HepG2 (cell line): Measurements from ENCODE around the gene MEAF6. TPM values are rescaled to one million over a fixed set of nuclear protein-coding genes. Genes with fewer than 3 reads are reported as not detected.

Source experiments
- BORCS8-MEF2B ChIP-seq: sonication (generic); formaldehyde crosslinking; IDR thresholded peaks from 2 replicates; pipeline ENCODE4 v1.8.0; 2022; ENCODE audit warnings: mild to moderate bottlenecking, missing genetic modification reagents
- CBX1 ChIP-seq: IDR thresholded peaks from one replicate; pipeline ENCODE4 v1.6.1; 2016; ENCODE audit warnings: antibody characterized with exemption, low read depth
- GATAD2A ChIP-seq: IDR thresholded peaks from 2 replicates; pipeline ENCODE4 v1.6.1; 2016
- KDM2A ChIP-seq: sonication (generic); formaldehyde crosslinking; IDR thresholded peaks from 2 replicates; pipeline ENCODE4 v1.4.0; 2020; ENCODE audit warnings: low read depth, missing genetic modification reagents, borderline replicate concordance
- KLF11 ChIP-seq: IDR thresholded peaks from 2 replicates; pipeline ENCODE4 v1.6.1; 2016; ENCODE audit warnings: missing compliant biosample characterization
- MAF1 ChIP-seq: sonication (generic); formaldehyde crosslinking; IDR thresholded peaks from 2 replicates; pipeline ENCODE4 v1.5.0; 2020; ENCODE audit warnings: missing genetic modification reagents, borderline replicate concordance
- NBN ChIP-seq: fragments of 450-650 bp; conservative IDR thresholded peaks from 2 replicates; pipeline ENCODE4 v1.6.1; 2017
- NKX3-1 ChIP-seq: sonication (generic); formaldehyde crosslinking; IDR thresholded peaks from 2 replicates; pipeline ENCODE4 v1.5.0; 2020; ENCODE audit warnings: missing genetic modification reagents
- NR1H2 ChIP-seq: sonication (generic); formaldehyde crosslinking; IDR thresholded peaks from 2 replicates; pipeline ENCODE4 v1.8.1; 2022; ENCODE audit warnings: low read depth, missing genetic modification reagents, borderline replicate concordance
- RBFOX2 ChIP-seq: fragments of 200-400 bp; formaldehyde crosslinking; IDR thresholded peaks from 2 replicates; pipeline ENCODE4 v1.6.1; 2017; ENCODE audit warnings: low read depth, mild to moderate bottlenecking, low read length
- SMC3 ChIP-seq: IDR thresholded peaks from 2 replicates; pipeline ENCODE4 v1.6.1; 2011; ENCODE audit warnings: low read length, improper control_type of control experiment
- XRCC5 ChIP-seq: fragments of 200-400 bp; formaldehyde crosslinking; optimal IDR thresholded peaks from 2 replicates; pipeline ENCODE3; 2017; ENCODE audit warnings: mild to moderate bottlenecking, low read length
- ZFP36L1 ChIP-seq: sonication (generic); formaldehyde crosslinking; IDR thresholded peaks from 2 replicates; pipeline ENCODE4 v1.8.0; 2022; ENCODE audit warnings: mild to moderate bottlenecking, missing genetic modification reagents, moderate library complexity
- ZMAT3 ChIP-seq: sonication (generic); formaldehyde crosslinking; conservative IDR thresholded peaks from 2 replicates; pipeline ENCODE4 v1.7.0; 2021; ENCODE audit warnings: missing genetic modification reagents
- ZNF17 ChIP-seq: sonication (generic); formaldehyde crosslinking; IDR thresholded peaks from 2 replicates; pipeline ENCODE4 v1.5.0; 2020; ENCODE audit warnings: mild to moderate bottlenecking, missing genetic modification reagents
- ZNF180 ChIP-seq: sonication (generic); formaldehyde crosslinking; IDR thresholded peaks from 2 replicates; pipeline ENCODE4 v1.4.0; 2020; ENCODE audit warnings: low read depth, missing genetic modification reagents, borderline replicate concordance
- ZNF350 ChIP-seq: sonication (generic); formaldehyde crosslinking; IDR thresholded peaks from 2 replicates; pipeline ENCODE4 v1.4.0; 2020; ENCODE audit warnings: mild to moderate bottlenecking, low read depth, missing genetic modification reagents, borderline replicate concordance
- ZNF484 ChIP-seq: sonication (generic); formaldehyde crosslinking; IDR thresholded peaks from 2 replicates; pipeline ENCODE4 v1.5.1; 2020; ENCODE audit warnings: mild to moderate bottlenecking, low read depth, missing genetic modification reagents, borderline replicate concordance
- ZNF75D ChIP-seq: sonication (generic); formaldehyde crosslinking; IDR thresholded peaks from 2 replicates; pipeline ENCODE4 v1.8.1; 2023; ENCODE audit warnings: missing genetic modification reagents, mild to moderate bottlenecking, borderline replicate concordance
- ZNF83 ChIP-seq: sonication (generic); formaldehyde crosslinking; IDR thresholded peaks from 2 replicates; pipeline ENCODE4 v1.4.0; 2020; ENCODE audit warnings: missing genetic modification reagents, mild to moderate bottlenecking, borderline replicate concordance
- polyA plus RNA-seq, 8 experiments: library from polyadenylated mRNA; depleted of rRNA in 3 of 8; stranded (reverse) in 7 of 8; unstranded in 1 of 8; fragments of >200 nt; fragmentation: Illumina TruSeq in 4 of 8; extraction: Trizol in 4 of 8; gene quantifications; 2 replicates each; pipeline versions ENCODE4 v1.2.1 to v1.2.3, GENCODE V29; 2011 to 2016; ENCODE audit warnings: low read depth in 4 of 8, missing spikeins in 1 of 8, mixed read lengths in 1 of 8; ENCODE audit not compliant: insufficient read depth in 1 of 8
- total RNA-seq, 5 experiments: library from RNA; depleted of rRNA; stranded (reverse); fragments of >200 nt; fragmentation: Illumina TruSeq; extraction: Trizol; gene quantifications; 2 replicates each; pipeline ENCODE4 v1.2.3, GENCODE V29; 2016; ENCODE audit warnings: low read depth in 1 of 5
- TF ChIP-seq, protein P1 (sequence below): sonication (generic); formaldehyde crosslinking; IDR thresholded peaks from 2 replicates; pipeline ENCODE4 v1.4.0; 2020; ENCODE audit warnings: missing genetic modification reagents, borderline replicate concordance
- TF ChIP-seq, protein P2 (sequence below): sonication (generic); formaldehyde crosslinking; IDR thresholded peaks from 2 replicates; pipeline ENCODE4 v1.8.1; 2022; ENCODE audit warnings: mild to moderate bottlenecking, missing genetic modification reagents
- TF ChIP-seq, protein P3 (sequence below): sonication (generic); formaldehyde crosslinking; IDR thresholded peaks from 2 replicates; pipeline ENCODE4 v1.4.0; 2020; ENCODE audit warnings: mild to moderate bottlenecking, missing genetic modification reagents
- TF ChIP-seq, protein P4 (sequence below): sonication (generic); formaldehyde crosslinking; IDR thresholded peaks from 2 replicates; pipeline ENCODE4 v1.5.0; 2020; ENCODE audit warnings: missing genetic modification reagents
- TF ChIP-seq, protein P5 (sequence below): sonication (generic); formaldehyde crosslinking; IDR thresholded peaks from 2 replicates; pipeline ENCODE4 v1.4.0; 2020; ENCODE audit warnings: mild to moderate bottlenecking, missing genetic modification reagents

MEAF6 gene
- total and polyA plus RNA-seq, 2 of the 13 experiments (the other 11 are each of a cell fraction or from before 2014, with no cell fraction given) = 29.5 to 45.6 TPM

DNA sequence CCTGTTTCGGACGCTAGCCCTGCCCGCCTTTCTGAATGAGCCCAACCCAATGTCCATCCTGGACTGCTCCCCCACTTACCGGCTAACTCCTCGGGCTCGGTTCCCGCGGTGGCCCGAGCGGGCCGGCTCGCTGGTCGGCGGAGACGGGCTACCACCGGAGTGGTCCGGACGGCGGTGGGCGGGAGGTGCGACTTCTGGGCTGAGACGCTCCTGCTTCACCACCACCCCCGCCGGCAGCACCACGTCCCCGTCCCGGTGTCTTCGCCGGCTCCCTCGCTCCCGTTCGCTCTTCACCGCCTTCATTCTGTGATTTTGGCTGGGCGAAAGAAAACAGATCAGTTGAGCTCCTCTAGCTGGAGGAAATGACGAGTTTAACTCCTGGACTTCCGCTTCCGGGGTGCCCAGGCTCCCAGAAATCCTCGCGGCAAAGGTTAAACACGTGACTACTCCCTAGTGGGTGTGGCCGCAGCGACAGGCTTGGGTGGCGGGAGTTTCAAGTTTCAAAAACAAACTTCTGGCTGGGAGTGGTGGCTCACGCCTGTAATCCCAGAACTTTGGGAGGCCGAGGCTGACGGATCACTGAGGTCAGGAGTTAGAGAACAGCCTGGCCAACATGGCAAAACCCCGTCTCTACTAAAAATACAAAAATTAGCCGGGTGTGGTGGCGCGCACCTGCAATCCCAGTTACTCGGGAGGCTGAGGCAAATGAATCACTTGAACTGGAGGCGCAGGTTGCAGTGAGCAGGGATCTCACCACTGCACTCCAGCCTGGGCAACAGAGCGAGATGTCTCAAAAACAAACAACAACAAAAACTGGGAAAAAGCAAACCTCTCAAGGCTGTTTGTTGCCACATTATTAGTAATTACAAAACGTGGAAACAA, 39.6 kb upstream of the MEAF6 start, which contains the start of gene SNIP1 (continued):
- TF ChIP-seq XRCC5 (no peak), GATAD2A (CRISPR knock-in tag) (no peak), NBN (no peak), MAF1 (CRISPR knock-in tag) (0 out of 2 replicates have a peak, but pooled peaks have one; percentile 31), ZNF350 (CRISPR knock-in tag) (peak; percentile 48; the same call in 1 of the 2 replicates), CBX1 (no peak), ZNF17 (no peak), RBFOX2 (peak; percentile 76), ZNF484 (CRISPR knock-in tag) (no peak), BORCS8-MEF2B (peak; percentile 75; the same call in 1 of the 2 replicates), ZMAT3 (no peak), ZNF180 (CRISPR knock-in tag) (no peak), ZFP36L1 (peak; percentile 93), KLF11 (peak; percentile 78; the same call in 1 of the 2 replicates), NR1H2 (CRISPR knock-in tag) (no peak), ZNF75D (no peak), ZNF83 (CRISPR knock-in tag) (no peak), NKX3-1 (CRISPR knock-in tag) (peak; percentile 84), KDM2A (CRISPR knock-in tag) (peak; percentile 64; the same call in 1 of the 2 replicates), SMC3 (no peak)
- TF ChIP-seq, protein P1, sequence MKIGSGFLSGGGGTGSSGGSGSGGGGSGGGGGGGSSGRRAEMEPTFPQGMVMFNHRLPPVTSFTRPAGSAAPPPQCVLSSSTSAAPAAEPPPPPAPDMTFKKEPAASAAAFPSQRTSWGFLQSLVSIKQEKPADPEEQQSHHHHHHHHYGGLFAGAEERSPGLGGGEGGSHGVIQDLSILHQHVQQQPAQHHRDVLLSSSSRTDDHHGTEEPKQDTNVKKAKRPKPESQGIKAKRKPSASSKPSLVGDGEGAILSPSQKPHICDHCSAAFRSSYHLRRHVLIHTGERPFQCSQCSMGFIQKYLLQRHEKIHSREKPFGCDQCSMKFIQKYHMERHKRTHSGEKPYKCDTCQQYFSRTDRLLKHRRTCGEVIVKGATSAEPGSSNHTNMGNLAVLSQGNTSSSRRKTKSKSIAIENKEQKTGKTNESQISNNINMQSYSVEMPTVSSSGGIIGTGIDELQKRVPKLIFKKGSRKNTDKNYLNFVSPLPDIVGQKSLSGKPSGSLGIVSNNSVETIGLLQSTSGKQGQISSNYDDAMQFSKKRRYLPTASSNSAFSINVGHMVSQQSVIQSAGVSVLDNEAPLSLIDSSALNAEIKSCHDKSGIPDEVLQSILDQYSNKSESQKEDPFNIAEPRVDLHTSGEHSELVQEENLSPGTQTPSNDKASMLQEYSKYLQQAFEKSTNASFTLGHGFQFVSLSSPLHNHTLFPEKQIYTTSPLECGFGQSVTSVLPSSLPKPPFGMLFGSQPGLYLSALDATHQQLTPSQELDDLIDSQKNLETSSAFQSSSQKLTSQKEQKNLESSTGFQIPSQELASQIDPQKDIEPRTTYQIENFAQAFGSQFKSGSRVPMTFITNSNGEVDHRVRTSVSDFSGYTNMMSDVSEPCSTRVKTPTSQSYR (CRISPR knock-in tag) = no peak
- TF ChIP-seq, protein P2, sequence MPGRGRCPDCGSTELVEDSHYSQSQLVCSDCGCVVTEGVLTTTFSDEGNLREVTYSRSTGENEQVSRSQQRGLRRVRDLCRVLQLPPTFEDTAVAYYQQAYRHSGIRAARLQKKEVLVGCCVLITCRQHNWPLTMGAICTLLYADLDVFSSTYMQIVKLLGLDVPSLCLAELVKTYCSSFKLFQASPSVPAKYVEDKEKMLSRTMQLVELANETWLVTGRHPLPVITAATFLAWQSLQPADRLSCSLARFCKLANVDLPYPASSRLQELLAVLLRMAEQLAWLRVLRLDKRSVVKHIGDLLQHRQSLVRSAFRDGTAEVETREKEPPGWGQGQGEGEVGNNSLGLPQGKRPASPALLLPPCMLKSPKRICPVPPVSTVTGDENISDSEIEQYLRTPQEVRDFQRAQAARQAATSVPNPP (CRISPR knock-in tag) = no peak
- TF ChIP-seq, protein P3, sequence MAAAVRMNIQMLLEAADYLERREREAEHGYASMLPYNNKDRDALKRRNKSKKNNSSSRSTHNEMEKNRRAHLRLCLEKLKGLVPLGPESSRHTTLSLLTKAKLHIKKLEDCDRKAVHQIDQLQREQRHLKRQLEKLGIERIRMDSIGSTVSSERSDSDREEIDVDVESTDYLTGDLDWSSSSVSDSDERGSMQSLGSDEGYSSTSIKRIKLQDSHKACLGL (CRISPR knock-in tag) = peak; percentile 66; the same call in 1 of the 2 replicates
- TF ChIP-seq, protein P4, sequence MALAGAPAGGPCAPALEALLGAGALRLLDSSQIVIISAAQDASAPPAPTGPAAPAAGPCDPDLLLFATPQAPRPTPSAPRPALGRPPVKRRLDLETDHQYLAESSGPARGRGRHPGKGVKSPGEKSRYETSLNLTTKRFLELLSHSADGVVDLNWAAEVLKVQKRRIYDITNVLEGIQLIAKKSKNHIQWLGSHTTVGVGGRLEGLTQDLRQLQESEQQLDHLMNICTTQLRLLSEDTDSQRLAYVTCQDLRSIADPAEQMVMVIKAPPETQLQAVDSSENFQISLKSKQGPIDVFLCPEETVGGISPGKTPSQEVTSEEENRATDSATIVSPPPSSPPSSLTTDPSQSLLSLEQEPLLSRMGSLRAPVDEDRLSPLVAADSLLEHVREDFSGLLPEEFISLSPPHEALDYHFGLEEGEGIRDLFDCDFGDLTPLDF (CRISPR knock-in tag) = peak; percentile 94
- TF ChIP-seq, protein P5, sequence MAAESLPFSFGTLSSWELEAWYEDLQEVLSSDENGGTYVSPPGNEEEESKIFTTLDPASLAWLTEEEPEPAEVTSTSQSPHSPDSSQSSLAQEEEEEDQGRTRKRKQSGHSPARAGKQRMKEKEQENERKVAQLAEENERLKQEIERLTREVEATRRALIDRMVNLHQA (CRISPR knock-in tag) = no peak
